Activated CD4-positive, alpha-beta memory T cell treated with anti-CD3 and anti-CD28 coated beads for 36 hours (primary cell): ENCODE data around the gene FAM81A. TPM values are rescaled to one million over a fixed set of nuclear protein-coding genes. Genes with fewer than 3 reads are reported as not detected.
"Not testable (repeated sequence)": the region's sequence is repeated elsewhere in the genome, so short reads cannot be mapped to it uniquely, and the experiment has no call there.

Source experiments
- CTCF ChIA-PET: fragments of 350-600 bp; sonication (Branson Sonifier 250); formaldehyde crosslinking; loops from one replicate; lab custom pipeline; 2021; ENCODE audit warnings: antibody characterized with exemption, inconsistent platforms; lab: Charles Lee
- POLR2A ChIA-PET: fragments of 350-600 bp; sonication (Branson Sonifier 250); formaldehyde crosslinking; loops from one replicate; lab custom pipeline; 2021; ENCODE audit warnings: antibody characterized with exemption; lab: Charles Lee
- DNase-seq: peaks from one replicate; pipeline ENCODE4 v3.0.0-alpha.2; 2020
- H3K27ac Mint-ChIP-seq: one replicate; pipeline ENCODE4 v1.8.0; 2021; ENCODE audit warnings: mixed read lengths
- H3K27me3 Mint-ChIP-seq: one replicate; pipeline ENCODE4 v1.8.0; 2021; ENCODE audit warnings: mixed read lengths
- H3K36me3 Mint-ChIP-seq: one replicate; pipeline ENCODE4 v1.8.0; 2021; ENCODE audit warnings: mixed read lengths
- H3K4me1 Mint-ChIP-seq: one replicate; pipeline ENCODE4 v1.8.0; 2021; ENCODE audit warnings: low read depth, mixed read lengths
- H3K4me3 Mint-ChIP-seq: one replicate; pipeline ENCODE4 v1.8.0; 2021; ENCODE audit warnings: mild to moderate bottlenecking, mixed read lengths
- H3K9me3 Mint-ChIP-seq: one replicate; pipeline ENCODE4 v1.8.0; 2021; ENCODE audit warnings: mixed read lengths
- intact Hi-C: fragments of 100-400 bp; cut with micrococcal nuclease; formaldehyde crosslinking; loops from one replicate; pipeline ENCODE4 v1.15.1; 2023
- total RNA-seq, 2 experiments: library from RNA; stranded (reverse); gene quantifications; one replicate each; pipeline ENCODE4 v1.2.3, GENCODE V29; 2021

The FAM81A gene
- total RNA-seq = not detected

DNA sequence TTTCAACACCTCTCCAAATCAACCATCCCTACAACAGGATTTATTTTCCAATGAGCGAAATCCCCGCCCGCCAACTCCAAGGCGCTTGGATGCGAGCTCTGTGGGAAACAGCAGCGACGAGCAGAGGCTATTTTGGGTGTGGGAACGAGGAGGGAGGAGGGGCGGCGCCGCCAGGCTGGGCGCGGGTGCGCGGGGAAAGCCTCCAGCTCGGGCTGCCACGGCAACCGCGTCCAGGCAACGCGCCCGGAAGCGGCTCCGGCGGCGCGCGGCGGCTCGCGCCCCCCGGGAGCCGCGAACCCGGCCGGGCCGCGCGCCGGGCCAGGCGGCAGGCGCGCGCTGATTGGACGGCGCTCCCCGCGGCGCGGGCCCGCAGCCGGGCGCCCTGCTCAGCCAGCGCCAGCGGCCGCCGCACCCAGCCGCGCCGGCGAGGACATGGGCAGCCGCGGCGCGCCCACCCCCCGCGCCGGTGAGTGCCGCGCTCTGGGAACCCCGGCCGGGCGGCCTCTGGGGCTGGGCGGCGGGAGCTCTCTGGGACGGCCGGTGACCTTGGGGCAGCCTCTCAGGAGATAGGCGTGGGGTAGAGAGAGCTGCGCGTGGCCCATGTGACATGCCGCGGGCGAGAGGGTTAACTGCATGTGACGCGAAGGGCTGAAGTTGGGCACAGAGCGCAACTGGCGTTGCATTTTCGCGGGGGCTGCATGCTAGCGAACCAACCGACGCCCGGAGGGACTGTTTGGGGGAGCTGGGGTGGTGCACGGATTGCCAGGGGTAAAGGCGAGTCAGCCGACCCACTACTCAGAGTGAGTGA is at the start of gene FAM81A:
TSS of gene FAM81A (plus strand) at position 370 of the 808 bp plus-strand sequence. CDS start 20,441 bp downstream, outside the sequence.
- H3K27me3 Mint-ChIP-seq = peaks cover 52% of the 10 kb centered on the region
- peak within 1 kb of the TSS; percentile 69 for H3K4me3 Mint-ChIP-seq
- no peak within 1 kb of the TSS for H3K27ac Mint-ChIP-seq
- H3K9me3 Mint-ChIP-seq = no peaks in the 10 kb centered on the region
- POLR2A ChIA-PET = interaction anchor here (0.5 to 0.6 kb wide), 2 partner anchors 13 to 24 kb away, joined by 3 to 5 read pairs; no protein-coding TSS in a partner anchor
- intact Hi-C loops = no loop called here
- DNase-seq = peak; percentile 52
- CTCF ChIA-PET = no interaction called here
- peaks cover 18% of the 10 kb centered on the region for H3K4me1 Mint-ChIP-seq
- H3K36me3 Mint-ChIP-seq = no peaks in the 10 kb centered on the region

- no peaks in the 10 kb centered on the region for H3K9me3 Mint-ChIP-seq
- ChIA-PET POLR2A (no interaction called here), CTCF (no interaction called here)
- H3K4me1 Mint-ChIP-seq = no peaks in the 10 kb centered on the region
- no peak overlapping the region for H3K27ac Mint-ChIP-seq
- no peak for DNase-seq
- H3K27me3 Mint-ChIP-seq = no peaks in the 10 kb centered on the region
- no peak overlapping the region for H3K4me3 Mint-ChIP-seq
- intact Hi-C loops = no loop called here
- H3K36me3 Mint-ChIP-seq = no peaks in the 10 kb centered on the region
These were observed 49.3 kb upstream of the FAM81A start for GRCh38 chr15:59388670-59389069.

DNA sequence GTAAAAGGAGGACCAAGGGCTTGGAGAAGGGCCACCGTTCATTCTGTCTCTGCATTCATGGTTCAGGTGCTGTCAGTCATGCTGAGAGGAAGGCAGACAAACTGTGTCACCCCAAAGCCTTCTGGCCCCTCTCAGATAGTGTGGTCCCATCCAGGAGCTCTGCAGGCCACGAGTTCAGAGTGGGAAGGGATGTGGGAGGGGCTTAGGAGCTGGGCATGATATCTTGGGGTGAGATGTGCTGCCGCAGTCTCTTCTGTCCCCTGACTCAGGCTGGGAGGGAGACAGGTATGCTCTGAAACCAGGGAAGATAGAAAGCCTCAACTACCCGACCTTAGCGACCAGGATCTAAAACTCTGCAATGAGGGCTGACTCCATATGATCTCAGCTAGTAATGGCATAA is 45.7 kb upstream of the FAM81A start:
- no peak overlapping the region for H3K4me3 Mint-ChIP-seq
- no peaks in the 10 kb centered on the region for H3K9me3 Mint-ChIP-seq
- ChIA-PET POLR2A (no interaction called here), CTCF (no interaction called here)
- no peaks in the 10 kb centered on the region for H3K4me1 Mint-ChIP-seq
- H3K36me3 Mint-ChIP-seq = no peaks in the 10 kb centered on the region
- no peak overlapping the region for H3K27ac Mint-ChIP-seq
- intact Hi-C loops = no loop called here
- no peak for DNase-seq
- H3K27me3 Mint-ChIP-seq = peaks cover 7% of the 10 kb centered on the region

DNA sequence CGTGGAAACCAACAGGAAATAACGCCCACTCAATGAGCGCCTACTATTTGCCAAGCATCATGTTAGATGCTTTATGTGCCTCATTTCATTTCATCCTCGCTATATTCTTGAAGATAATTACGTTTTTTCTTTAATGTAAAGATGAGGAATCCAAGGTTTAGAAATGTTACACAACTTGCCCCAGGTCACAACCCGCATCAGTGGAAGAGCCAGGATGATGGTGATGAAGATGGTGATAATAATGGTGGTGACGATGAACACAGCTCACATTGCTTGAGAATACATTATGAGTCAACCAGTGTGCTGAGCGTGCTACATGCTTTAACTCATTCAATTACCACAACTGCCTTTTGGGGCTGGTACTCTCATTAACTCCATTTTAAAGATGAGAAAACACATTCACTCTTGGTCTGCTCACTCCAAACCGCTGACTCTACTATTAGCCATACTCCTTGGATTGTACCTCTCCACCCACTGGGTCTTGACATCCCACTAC is 43.8 kb upstream of the FAM81A start:
- H3K27ac Mint-ChIP-seq = no peak overlapping the region
- H3K36me3 Mint-ChIP-seq = no peaks in the 10 kb centered on the region
- no peak overlapping the region for H3K4me3 Mint-ChIP-seq
- CTCF ChIA-PET = no interaction called here
- peaks cover 11% of the 10 kb centered on the region for H3K27me3 Mint-ChIP-seq
- H3K4me1 Mint-ChIP-seq = no peaks in the 10 kb centered on the region
- no peaks in the 10 kb centered on the region for H3K9me3 Mint-ChIP-seq
- intact Hi-C loops = no loop called here
- no peak for DNase-seq
- POLR2A ChIA-PET = no interaction called here

- Mint-ChIP-seq H3K9me3 (no peaks in the 10 kb centered on the region), H3K36me3 (no peaks in the 10 kb centered on the region), H3K27me3 (peaks cover 11% of the 10 kb centered on the region), H3K4me3 (no peak overlapping the region), H3K27ac (no peak overlapping the region), H3K4me1 (no peaks in the 10 kb centered on the region)
- intact Hi-C loops = no loop called here
- no peak for DNase-seq
- CTCF ChIA-PET = no interaction called here
- POLR2A ChIA-PET = no interaction called here
These were observed 41.8 kb upstream of the FAM81A start for GRCh38 chr15:59396211-59396610.

- intact Hi-C loops = no loop called here
- Mint-ChIP-seq H3K27me3 (peaks cover 11% of the 10 kb centered on the region), H3K27ac (no peak overlapping the region), H3K4me1 (no peaks in the 10 kb centered on the region), H3K9me3 (no peaks in the 10 kb centered on the region), H3K4me3 (no peak overlapping the region), H3K36me3 (no peaks in the 10 kb centered on the region)
- POLR2A ChIA-PET = no interaction called here
- no peak for DNase-seq
- CTCF ChIA-PET = no interaction called here
These were observed 41.3 kb upstream of the FAM81A start for GRCh38 chr15:59396679-59397078.

GRCh38 chr15:59398220-59398619 is 39.8 kb upstream of the FAM81A start:
- peaks cover 11% of the 10 kb centered on the region for H3K27me3 Mint-ChIP-seq
- no peak overlapping the region for H3K4me3 Mint-ChIP-seq
- intact Hi-C loops = no loop called here
- no peaks in the 10 kb centered on the region for H3K9me3 Mint-ChIP-seq
- no peaks in the 10 kb centered on the region for H3K4me1 Mint-ChIP-seq
- H3K27ac Mint-ChIP-seq = no peak overlapping the region
- no peaks in the 10 kb centered on the region for H3K36me3 Mint-ChIP-seq
- ChIA-PET POLR2A (no interaction called here), CTCF (no interaction called here)
- no peak for DNase-seq

DNA sequence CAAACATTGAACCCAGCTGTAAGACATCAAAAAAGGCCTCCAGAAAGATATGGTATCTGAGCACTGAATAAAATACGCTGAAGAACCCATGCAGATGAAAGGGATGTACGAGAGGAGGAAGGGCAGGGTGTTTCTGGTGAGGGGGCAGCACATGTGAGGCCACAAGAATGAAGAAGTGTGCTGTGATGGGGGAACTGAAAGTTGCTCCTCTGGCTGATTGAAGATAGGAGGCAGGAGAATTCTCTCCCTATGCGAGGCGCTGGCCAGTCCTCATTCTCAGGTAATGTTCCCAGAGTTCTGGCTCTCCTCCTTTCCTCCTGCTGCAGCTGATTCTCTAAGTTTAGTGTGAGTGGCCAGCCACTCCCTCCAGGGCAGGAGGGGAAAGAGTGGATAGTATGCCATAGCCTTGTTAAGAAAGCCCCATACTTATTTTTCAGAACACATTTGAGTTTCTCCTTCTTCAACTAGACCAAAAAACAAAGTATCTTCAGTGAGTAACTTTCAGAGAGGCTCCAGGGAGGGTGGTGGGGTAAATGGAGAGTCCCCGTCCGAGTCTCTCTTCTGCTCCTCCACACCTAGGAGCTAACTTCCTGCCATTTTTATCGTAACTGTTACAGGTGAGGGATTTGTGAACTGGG is 38.4 kb upstream of the FAM81A start:
- Mint-ChIP-seq H3K36me3 (no peaks in the 10 kb centered on the region), H3K4me1 (no peaks in the 10 kb centered on the region), H3K4me3 (no peak overlapping the region), H3K9me3 (no peaks in the 10 kb centered on the region), H3K27me3 (peaks cover 11% of the 10 kb centered on the region), H3K27ac (no peak overlapping the region)
- CTCF ChIA-PET = no interaction called here
- intact Hi-C loops = no loop called here
- POLR2A ChIA-PET = no interaction called here
- DNase-seq = no peak

- Mint-ChIP-seq H3K4me1 (no peaks in the 10 kb centered on the region), H3K4me3 (no peak overlapping the region), H3K9me3 (no peaks in the 10 kb centered on the region), H3K27me3 (peaks cover 11% of the 10 kb centered on the region), H3K36me3 (no peaks in the 10 kb centered on the region), H3K27ac (no peak overlapping the region)
- ChIA-PET POLR2A (no interaction called here), CTCF (no interaction called here)
- intact Hi-C loops = no loop called here
- DNase-seq = no peak
These were observed 37.7 kb upstream of the FAM81A start for GRCh38 chr15:59400103-59400813.

- POLR2A ChIA-PET, CTCF ChIA-PET, H3K4me3 Mint-ChIP-seq, H3K36me3 Mint-ChIP-seq, intact Hi-C loops, DNase-seq, H3K27me3 Mint-ChIP-seq, H3K4me1 Mint-ChIP-seq, H3K9me3 Mint-ChIP-seq, H3K27ac Mint-ChIP-seq: not testable (repeated sequence)
These were observed 36.7 kb upstream of the FAM81A start for GRCh38 chr15:59401051-59401823.

DNA sequence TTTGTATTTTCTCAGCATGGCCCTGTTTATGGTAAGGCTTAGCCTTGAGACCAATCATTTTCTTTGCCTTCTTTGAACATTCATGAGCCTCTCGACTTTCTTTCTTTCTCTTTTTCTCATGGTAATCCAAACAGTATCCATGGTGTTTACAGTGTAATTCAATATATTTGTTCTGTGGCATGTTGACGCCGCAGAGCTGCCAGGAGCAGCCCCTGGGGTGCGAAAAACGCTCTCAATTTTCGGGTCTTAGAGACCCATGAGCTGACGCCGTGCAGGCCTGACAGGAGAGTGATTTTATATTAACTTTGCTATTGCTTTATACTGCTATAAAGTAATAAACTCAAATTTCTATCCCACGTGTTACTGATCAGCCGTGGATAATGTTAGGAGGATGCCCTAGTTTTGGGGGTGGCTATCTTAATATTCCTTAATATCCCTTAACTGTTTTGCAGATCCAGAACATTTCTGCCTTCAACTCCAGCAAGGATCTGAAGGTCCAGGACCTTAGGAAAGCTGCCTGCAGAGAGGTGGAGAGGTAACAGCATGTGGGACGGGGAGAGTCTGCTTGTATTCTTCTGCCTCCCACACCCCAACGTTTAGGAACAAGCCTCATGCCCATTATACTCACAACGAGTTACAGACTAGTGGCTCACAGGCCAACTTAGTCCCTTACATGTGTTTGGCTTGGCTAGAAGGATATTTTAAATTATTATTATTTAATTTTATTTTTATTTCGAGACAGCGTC is 36.0 kb upstream of the FAM81A start:
- H3K4me3 Mint-ChIP-seq = no peak overlapping the region
- intact Hi-C loops = no loop called here
- no peak for DNase-seq
- H3K27ac Mint-ChIP-seq = no peak overlapping the region
- H3K9me3 Mint-ChIP-seq = no peaks in the 10 kb centered on the region
- no peaks in the 10 kb centered on the region for H3K36me3 Mint-ChIP-seq
- no peaks in the 10 kb centered on the region for H3K4me1 Mint-ChIP-seq
- POLR2A ChIA-PET = no interaction called here
- CTCF ChIA-PET = no interaction called here
- peaks cover 6% of the 10 kb centered on the region for H3K27me3 Mint-ChIP-seq
